ACHN (cell line): ENCODE data around the gene BACE2.

Source experiments
- DNase-seq: peaks from one replicate; pipeline ENCODE4 v3.0.0-alpha.2; 2015
- in situ Hi-C: cut with HindIII; loops from 2 replicates; pipeline ENCODE4 v1.10.0; 2017; ENCODE audit warnings: low sequenced_read_pairs, low pct_ligation_motif_present, low pct_unique_long_range_greater_than_20kb

Gene BACE2

GRCh38 chr21:41204736-41205135, 36.8 kb downstream of the BACE2 start:
- DNase-seq, result no peak
- in situ Hi-C loops, result no loop called here

GRCh38 chr21:41207401-41208375, 39.7 kb downstream of the BACE2 start:
- in situ Hi-C loops, result no loop called here
- DNase-seq, result no peak

- in situ Hi-C loops, result no loop called here
Measured at GRCh38 chr21:41208376-41208763, 40.4 kb downstream of the BACE2 start.

GRCh38 chr21:41209016-41209619, 41.2 kb downstream of the BACE2 start:
- DNase-seq, result no peak
- in situ Hi-C loops, result no loop called here

More at GRCh38 chr21:41208376-41208763, 40.4 kb downstream of the BACE2 start:
- DNase-seq, result no peak

- DNase-seq, result no peak
- in situ Hi-C loops, result no loop called here
Measured at GRCh38 chr21:41210426-41211059, 42.6 kb downstream of the BACE2 start.

- DNase-seq, result no peak
- in situ Hi-C loops, result no loop called here
Measured at GRCh38 chr21:41211060-41211805, 43.3 kb downstream of the BACE2 start.

GRCh38 chr21:41213021-41213420, 45.1 kb downstream of the BACE2 start:
- in situ Hi-C loops, result no loop called here
- no peak for DNase-seq

- in situ Hi-C loops, result no loop called here
Measured at GRCh38 chr21:41215856-41216408, 48.0 kb downstream of the BACE2 start.

GRCh38 chr21:41216486-41216885, 48.5 kb downstream of the BACE2 start:
- in situ Hi-C loops, result no loop called here
- DNase-seq, result no peak

More at GRCh38 chr21:41215856-41216408, 48.0 kb downstream of the BACE2 start:
- DNase-seq, result no peak

- in situ Hi-C loops, result no loop called here
- DNase-seq, result no peak
Measured at GRCh38 chr21:41217671-41218385, 49.9 kb downstream of the BACE2 start.

GRCh38 chr21:41219498-41220207, 51.7 kb downstream of the BACE2 start:
- DNase-seq, result no peak
- in situ Hi-C loops, result no loop called here

GRCh38 chr21:41220208-41220733, 52.3 kb downstream of the BACE2 start:
- no peak for DNase-seq
- in situ Hi-C loops, result no loop called here

GRCh38 chr21:41222247-41223068, 54.5 kb downstream of the BACE2 start:
- in situ Hi-C loops, result no loop called here
- no peak for DNase-seq

- no peak for DNase-seq
- in situ Hi-C loops, result no loop called here
Measured at GRCh38 chr21:41226853-41227252, 58.9 kb downstream of the BACE2 start.

GRCh38 chr21:41227357-41228005, 59.5 kb downstream of the BACE2 start:
- in situ Hi-C loops, result no loop called here
- DNase-seq, result no peak

- in situ Hi-C loops, result no loop called here
- DNase-seq, result no peak
Measured at GRCh38 chr21:41228006-41228370, 60.0 kb downstream of the BACE2 start.
